OCI-LY3 (cell line): Measurements from ENCODE around the gene IGBP1.

Experiments used
- EZH2phosphoT487 ChIP-seq: fragments of 200-600 bp; shearing (Covaris generic); IDR thresholded peaks from 2 replicates; pipeline ENCODE4 v1.6.1; 2018; ENCODE audit warnings: antibody characterized with exemption, mixed run types, low read depth
- TF ChIP-seq, protein P1 (sequence below): fragments of 200-600, 300-600 bp; sonication (generic); IDR thresholded peaks from 2 replicates; pipeline ENCODE4 v1.5.1; 2014; ENCODE audit warnings: antibody characterized with exemption, low read length, low read depth

DNA sequence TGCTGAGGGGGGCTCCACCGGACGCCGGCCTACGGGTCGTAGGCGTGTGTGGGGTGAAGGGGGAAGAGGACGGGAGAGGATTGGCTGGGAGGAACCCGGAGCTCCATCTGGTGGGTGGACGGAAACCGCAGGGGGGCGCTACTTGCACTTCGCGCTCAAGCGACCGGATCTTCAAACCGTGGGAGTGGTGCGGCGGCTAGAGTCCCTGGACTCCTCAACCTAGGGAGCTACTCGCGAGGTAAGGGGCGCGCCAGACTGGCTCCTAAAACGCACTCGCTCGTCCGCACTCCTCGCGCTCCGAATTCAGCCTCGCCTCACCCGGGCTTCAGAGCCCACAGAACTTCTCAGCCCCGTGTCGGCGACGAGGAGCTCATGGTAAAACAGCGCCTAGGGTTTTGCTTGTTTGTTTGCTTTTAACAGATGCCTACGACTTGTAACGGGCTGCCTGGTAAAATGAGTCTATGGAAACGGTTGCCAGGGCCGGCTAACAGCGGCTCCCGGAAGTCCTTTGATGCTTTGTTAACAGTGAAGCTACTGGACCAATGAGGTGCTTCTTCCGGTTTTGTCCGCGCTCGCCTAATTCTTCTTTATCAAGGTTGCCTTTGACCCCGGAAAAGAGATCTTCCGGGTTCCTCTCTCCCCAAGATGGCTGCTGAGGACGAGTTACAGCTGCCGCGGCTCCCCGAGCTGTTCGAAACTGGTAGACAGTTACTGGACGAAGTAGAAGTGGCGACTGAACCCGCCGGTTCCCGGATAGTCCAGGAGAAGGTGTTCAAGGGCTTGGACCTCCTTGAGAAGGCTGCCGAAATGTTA is at the start of gene IGBP1:
- TF ChIP-seq EZH2phosphoT487: no peak
- TF ChIP-seq, protein P1, sequence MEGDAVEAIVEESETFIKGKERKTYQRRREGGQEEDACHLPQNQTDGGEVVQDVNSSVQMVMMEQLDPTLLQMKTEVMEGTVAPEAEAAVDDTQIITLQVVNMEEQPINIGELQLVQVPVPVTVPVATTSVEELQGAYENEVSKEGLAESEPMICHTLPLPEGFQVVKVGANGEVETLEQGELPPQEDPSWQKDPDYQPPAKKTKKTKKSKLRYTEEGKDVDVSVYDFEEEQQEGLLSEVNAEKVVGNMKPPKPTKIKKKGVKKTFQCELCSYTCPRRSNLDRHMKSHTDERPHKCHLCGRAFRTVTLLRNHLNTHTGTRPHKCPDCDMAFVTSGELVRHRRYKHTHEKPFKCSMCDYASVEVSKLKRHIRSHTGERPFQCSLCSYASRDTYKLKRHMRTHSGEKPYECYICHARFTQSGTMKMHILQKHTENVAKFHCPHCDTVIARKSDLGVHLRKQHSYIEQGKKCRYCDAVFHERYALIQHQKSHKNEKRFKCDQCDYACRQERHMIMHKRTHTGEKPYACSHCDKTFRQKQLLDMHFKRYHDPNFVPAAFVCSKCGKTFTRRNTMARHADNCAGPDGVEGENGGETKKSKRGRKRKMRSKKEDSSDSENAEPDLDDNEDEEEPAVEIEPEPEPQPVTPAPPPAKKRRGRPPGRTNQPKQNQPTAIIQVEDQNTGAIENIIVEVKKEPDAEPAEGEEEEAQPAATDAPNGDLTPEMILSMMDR: peak; percentile 73
